Measurements from ENCODE around the gene NUAK1.
A peak's percentile ranks its signal among the peaks of the same experiment; 100 is the strongest.
"Not testable (repeated sequence)": the region's sequence is repeated elsewhere in the genome, so short reads cannot be mapped to it uniquely, and the experiment has no call there.

Gene NUAK1

GRCh38 chr12:106146987-106147386 lies 8.2 kb upstream of the NUAK1 start:
- DNase-seq (ENCODE audit: low read depth), result no peak

GRCh38 chr12:106145539-106146447 lies 7.0 kb upstream of the NUAK1 start:
- DNase-seq (ENCODE audit: low read depth), result no peak

- DNase-seq (ENCODE audit: low read depth), result no peak
These were observed 6.1 kb upstream of the NUAK1 start for GRCh38 chr12:106144847-106145246.

- no peak for DNase-seq (ENCODE audit: low read depth)
These were observed 4.0 kb upstream of the NUAK1 start for GRCh38 chr12:106142591-106143261.

GRCh38 chr12:106141920-106142319 lies 3.2 kb upstream of the NUAK1 start:
- not testable (repeated sequence) for DNase-seq (ENCODE audit: low read depth)

GRCh38 chr12:106141452-106141851 lies 2.7 kb upstream of the NUAK1 start:
- no peak for DNase-seq (ENCODE audit: low read depth)

- DNase-seq (ENCODE audit: low read depth), result no peak
These were observed 2.2 kb upstream of the NUAK1 start for GRCh38 chr12:106141003-106141402.

- no peak for DNase-seq (ENCODE audit: low read depth)
These were observed 1.7 kb upstream of the NUAK1 start for GRCh38 chr12:106140223-106140986.

GRCh38 chr12:106139422-106140171 lies 843 bp upstream of the NUAK1 start:
- peak; percentile 83 for DNase-seq (ENCODE audit: low read depth)

GRCh38 chr12:106138357-106138632 lies 459 bp downstream of the NUAK1 start:
- DNase-seq (ENCODE audit: low read depth), result peak; percentile 44

- peak; percentile 45 for DNase-seq (ENCODE audit: low read depth)
These were observed 1.0 kb downstream of the NUAK1 start for GRCh38 chr12:106137530-106138356.

GRCh38 chr12:106136263-106136662 lies 2.5 kb downstream of the NUAK1 start:
- DNase-seq (ENCODE audit: low read depth), result peak; percentile 89

GRCh38 chr12:106135781-106136180 lies 3.0 kb downstream of the NUAK1 start:
- DNase-seq (ENCODE audit: low read depth), result peak; percentile 61

- DNase-seq (ENCODE audit: low read depth), result no peak
These were observed 3.7 kb downstream of the NUAK1 start for GRCh38 chr12:106135075-106135474.

GRCh38 chr12:106134294-106134949 lies 4.3 kb downstream of the NUAK1 start:
- DNase-seq (ENCODE audit: low read depth), result no peak

GRCh38 chr12:106133136-106134087 lies 5.3 kb downstream of the NUAK1 start:
- DNase-seq (ENCODE audit: low read depth), result peak; percentile 71

GRCh38 chr12:106132175-106133135 lies 6.3 kb downstream of the NUAK1 start:
- no peak for DNase-seq (ENCODE audit: low read depth)

GRCh38 chr12:106131676-106132075 lies 7.1 kb downstream of the NUAK1 start:
- no peak for DNase-seq (ENCODE audit: low read depth)

Measured in ELR (cell line).